CD14-positive monocyte (primary cell): ENCODE results near the gene CSF3. TPM values are rescaled to one million over a fixed set of nuclear protein-coding genes. Genes with fewer than 3 reads are reported as not detected.

Experiments
- DNase-seq, 3 donors: peaks; one replicate each; pipeline ENCODE4 v3.0.0-alpha.2; 2011 to 2022
- H2AFZ ChIP-seq: 2 replicates; pipeline ENCODE4 v1.6.0; 2012; ENCODE audit warnings: mild to moderate bottlenecking, low read depth, low read length, inconsistent platforms; ENCODE audit not compliant: insufficient read depth, poor library complexity, severe bottlenecking
- H3K27ac ChIP-seq, 2 donors: 1 replicate in 1 of 2; 2 replicates in 1 of 2; pipeline ENCODE4 v1.5.1; 2012 to 2013; ENCODE audit warnings: low read length in 2 of 2, control low read depth in 1 of 2, inconsistent platforms in 1 of 2, low read depth in 1 of 2, mild to moderate bottlenecking in 1 of 2
- H3K27me3 ChIP-seq, 2 donors: one replicate each; pipeline versions ENCODE4 v1.6.0 to v1.6.1; 2011 to 2013; ENCODE audit warnings: low read length in 2 of 2; ENCODE audit not compliant: control insufficient read depth in 2 of 2, insufficient read depth in 2 of 2
- H3K36me3 ChIP-seq, 2 donors: replicated peaks in 1 of 2; 1 replicate in 1 of 2; 2 replicates in 1 of 2; pipeline versions ENCODE4 v1.5.1 to v1.6.1; 2012 to 2013; ENCODE audit warnings: low read length in 2 of 2, control low read depth in 1 of 2, inconsistent platforms in 1 of 2, mild to moderate bottlenecking in 1 of 2; ENCODE audit not compliant: insufficient read depth in 2 of 2, control insufficient read depth in 1 of 2
- H3K4me1 ChIP-seq, 2 donors: 1 replicate in 1 of 2; 2 replicates in 1 of 2; pipeline versions ENCODE4 v1.5.1 to v1.6.1; 2012 to 2013; ENCODE audit warnings: low read length in 2 of 2, control low read depth in 1 of 2, inconsistent platforms in 1 of 2, mild to moderate bottlenecking in 1 of 2, moderate library complexity in 1 of 2; ENCODE audit not compliant: insufficient read depth in 2 of 2, control insufficient read depth in 1 of 2
- H3K4me2 ChIP-seq: replicated peaks from 2 replicates; pipeline ENCODE3; 2012; ENCODE audit warnings: low read length, moderate library complexity, mild to moderate bottlenecking; ENCODE audit not compliant: poor library complexity, severe bottlenecking; ENCODE audit errors: extremely low read depth
- H3K4me3 ChIP-seq, 3 experiments: fragments of 200-600 bp in 1 of 3; sonication (generic) in 1 of 3; replicated peaks in 1 of 3; 1 replicate in 2 of 3; 2 replicates in 1 of 3; pipeline ENCODE4 v1.5.1; 2011 to 2013; ENCODE audit warnings: low read length in 3 of 3, mild to moderate bottlenecking in 3 of 3, control low read depth in 2 of 3, low read depth in 2 of 3, inconsistent platforms in 1 of 3, moderate library complexity in 1 of 3
- H3K79me2 ChIP-seq: 2 replicates; pipeline ENCODE4 v1.6.0; 2012; ENCODE audit warnings: mild to moderate bottlenecking, control low read depth, inconsistent platforms, low read length, moderate library complexity; ENCODE audit not compliant: insufficient read depth
- H3K9ac ChIP-seq: 2 replicates; pipeline ENCODE4 v1.6.0; 2017; ENCODE audit warnings: low read length, mild to moderate bottlenecking; ENCODE audit not compliant: insufficient read depth, poor library complexity, severe bottlenecking
- H3K9me3 ChIP-seq, 2 donors: replicated peaks in 1 of 2; 1 replicate in 1 of 2; 2 replicates in 1 of 2; pipeline versions ENCODE4 v1.5.1 to v1.6.1; 2012 to 2013; ENCODE audit warnings: low read length in 2 of 2, control low read depth in 1 of 2; ENCODE audit not compliant: control insufficient read depth in 1 of 2, insufficient read depth in 1 of 2
- H4K20me1 ChIP-seq: 2 replicates; pipeline ENCODE4 v1.6.0; 2012; ENCODE audit warnings: mild to moderate bottlenecking, low read length, control low read depth, moderate library complexity; ENCODE audit not compliant: insufficient read depth
- H3K27ac Mint-ChIP-seq, 7 donors: one replicate each; pipeline ENCODE4 v1.8.0; 2020; ENCODE audit warnings: mild to moderate bottlenecking in 7 of 7, mixed read lengths in 7 of 7, moderate library complexity in 6 of 7, inconsistent platforms in 2 of 7
- H3K27me3 Mint-ChIP-seq, 3 donors: one replicate each; pipeline ENCODE4 v1.8.0; 2021 to 2022; ENCODE audit warnings: low read depth in 3 of 3, mild to moderate bottlenecking in 3 of 3, mixed read lengths in 3 of 3, moderate library complexity in 3 of 3, inconsistent platforms in 1 of 3
- H3K36me3 Mint-ChIP-seq, 2 donors: one replicate each; pipeline ENCODE4 v1.8.0; 2020; ENCODE audit warnings: mixed read lengths in 2 of 2, inconsistent platforms in 1 of 2, mild to moderate bottlenecking in 1 of 2
- H3K4me1 Mint-ChIP-seq: one replicate; pipeline ENCODE4 v1.8.0; 2020; ENCODE audit warnings: mild to moderate bottlenecking, mixed read lengths
- H3K4me3 Mint-ChIP-seq, 2 donors: one replicate each; pipeline ENCODE4 v1.8.0; 2020; ENCODE audit warnings: mild to moderate bottlenecking in 2 of 2, mixed read lengths in 2 of 2, moderate library complexity in 1 of 2
- H3K9me3 Mint-ChIP-seq, 7 donors: one replicate each; pipeline ENCODE4 v1.8.0; 2020 to 2022; ENCODE audit warnings: mixed read lengths in 7 of 7, mild to moderate bottlenecking in 6 of 7, moderate library complexity in 6 of 7, inconsistent platforms in 2 of 7
- WGBS: methylation state at CpG from one replicate; pipeline ENCODE4 v1.1.5; 2013; ENCODE audit warnings: missing lambda C conversion rate; ENCODE audit not compliant: insufficient coverage; 5-methylcytosine and 5-hydroxymethylcytosine counted together
- intact Hi-C, 2 donors: fragments of 100-400 bp; cut with micrococcal nuclease; formaldehyde crosslinking; loops; one replicate each; pipeline versions ENCODE4 v1.15.0 to v1.15.1; 2023
- polyA plus RNA-seq, 3 donors: library from polyadenylated mRNA; depleted of rRNA in 1 of 3; unstranded in 2 of 3; stranded (reverse) in 1 of 3; fragments of 300-500 nt in 2 of 3; fragments of >200 nt in 1 of 3; fragmentation: Illumina TruSeq in 2 of 3; gene quantifications; 1 replicate in 2 of 3; 2 replicates in 1 of 3; pipeline ENCODE4 v1.2.3, GENCODE V29; 2012 to 2021
- TF ChIP-seq, protein P1 (sequence below): fragments of 200-600 bp; IDR thresholded peaks from one replicate; pipeline ENCODE4 v1.8.0; 2022; ENCODE audit warnings: antibody characterized with exemption, mild to moderate bottlenecking

CSF3 gene
- polyA plus RNA-seq, 3 donors = not detected

GRCh38 chr17:39970157-39970692 lies 45.0 kb upstream of the CSF3 start:
- H3K27me3 Mint-ChIP-seq = peaks cover 0 to 14% (median 6%) of the 10 kb centered on the region in 3 donors
- no peaks in the 10 kb centered on the region for H3K79me2 ChIP-seq
- H3K4me1 Mint-ChIP-seq = peaks cover 70% of the 10 kb centered on the region
- H3K4me2 ChIP-seq = no peak overlapping the region
- H3K36me3 ChIP-seq = no peaks in the 10 kb centered on the region
- no peaks in the 10 kb centered on the region for H3K27me3 ChIP-seq
- no peak overlapping the region for H2AFZ ChIP-seq
- H3K27ac ChIP-seq = no peak overlapping the region
- DNase-seq = no peak
- no peak overlapping the region for H3K27ac Mint-ChIP-seq
- TF ChIP-seq, protein P1, sequence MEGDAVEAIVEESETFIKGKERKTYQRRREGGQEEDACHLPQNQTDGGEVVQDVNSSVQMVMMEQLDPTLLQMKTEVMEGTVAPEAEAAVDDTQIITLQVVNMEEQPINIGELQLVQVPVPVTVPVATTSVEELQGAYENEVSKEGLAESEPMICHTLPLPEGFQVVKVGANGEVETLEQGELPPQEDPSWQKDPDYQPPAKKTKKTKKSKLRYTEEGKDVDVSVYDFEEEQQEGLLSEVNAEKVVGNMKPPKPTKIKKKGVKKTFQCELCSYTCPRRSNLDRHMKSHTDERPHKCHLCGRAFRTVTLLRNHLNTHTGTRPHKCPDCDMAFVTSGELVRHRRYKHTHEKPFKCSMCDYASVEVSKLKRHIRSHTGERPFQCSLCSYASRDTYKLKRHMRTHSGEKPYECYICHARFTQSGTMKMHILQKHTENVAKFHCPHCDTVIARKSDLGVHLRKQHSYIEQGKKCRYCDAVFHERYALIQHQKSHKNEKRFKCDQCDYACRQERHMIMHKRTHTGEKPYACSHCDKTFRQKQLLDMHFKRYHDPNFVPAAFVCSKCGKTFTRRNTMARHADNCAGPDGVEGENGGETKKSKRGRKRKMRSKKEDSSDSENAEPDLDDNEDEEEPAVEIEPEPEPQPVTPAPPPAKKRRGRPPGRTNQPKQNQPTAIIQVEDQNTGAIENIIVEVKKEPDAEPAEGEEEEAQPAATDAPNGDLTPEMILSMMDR = no peak
- H3K4me3 Mint-ChIP-seq = no peak overlapping the region
- no peak overlapping the region for H3K9ac ChIP-seq
- no peaks in the 10 kb centered on the region for H3K9me3 ChIP-seq
- intact Hi-C loops = no loop called here
- H3K9me3 Mint-ChIP-seq = peaks cover 0 to 3% (median 0%) of the 10 kb centered on the region in 7 donors
- no peaks in the 10 kb centered on the region for H4K20me1 ChIP-seq
- WGBS = 29% methylated on average over 2 of the region's 7 CpGs
- H3K4me3 ChIP-seq = no peak overlapping the region
- H3K4me1 ChIP-seq = peaks cover 71 to 77% of the 10 kb centered on the region in 2 donors
- no peaks in the 10 kb centered on the region for H3K36me3 Mint-ChIP-seq

GRCh38 chr17:39971076-39971603 lies 44.1 kb upstream of the CSF3 start:
- Mint-ChIP-seq H3K27me3 (peaks cover 0 to 15% (median 6%) of the 10 kb centered on the region in 3 donors), H3K36me3 (no peaks in the 10 kb centered on the region), H3K9me3 (peaks cover 0 to 3% (median 0%) of the 10 kb centered on the region in 7 donors), H3K4me1 (peaks cover 68% of the 10 kb centered on the region), H3K27ac (peak overlapping the region in 2 of 7 donors; percentile 42 to 86), H3K4me3 (no peak overlapping the region)
- no peak for DNase-seq
- no peak overlapping the region for H3K4me2 ChIP-seq
- H3K27ac ChIP-seq = no peak overlapping the region
- no peaks in the 10 kb centered on the region for H4K20me1 ChIP-seq
- H2AFZ ChIP-seq = no peak overlapping the region
- no peak overlapping the region for H3K9ac ChIP-seq
- no CpG with 5 or more reads among the region's 4 CpGs for WGBS
- H3K79me2 ChIP-seq = no peaks in the 10 kb centered on the region
- intact Hi-C loops = no loop called here
- no peaks in the 10 kb centered on the region for H3K36me3 ChIP-seq
- peaks cover 68 to 76% of the 10 kb centered on the region in 2 donors for H3K4me1 ChIP-seq
- no peaks in the 10 kb centered on the region for H3K27me3 ChIP-seq
- no peaks in the 10 kb centered on the region for H3K9me3 ChIP-seq
- TF ChIP-seq, protein P1 = no peak
- no peak overlapping the region for H3K4me3 ChIP-seq
